Measurements from ENCODE around the gene SLC22A7. TPM values are rescaled to one million over a fixed set of nuclear protein-coding genes. Genes with fewer than 3 reads are reported as not detected.
A peak's percentile ranks its signal among the peaks of the same experiment; 100 is the strongest.

The SLC22A7 gene
- total RNA-seq, 1 experiment from 2014 or later: not detected

- Histone ChIP-seq H3K4me1 (ENCODE audit: insufficient read depth, low read length) (peaks cover 10% of the 10 kb centered on the region; the same call in 1 of the 2 replicates), H3K27me3 (ENCODE audit: insufficient read depth, low read length) (peaks cover 13% of the 10 kb centered on the region), H4K5ac (ENCODE audit: insufficient read length, low read depth, low read length) (no peak overlapping the region), H4K20me1 (ENCODE audit: control insufficient read depth, insufficient read depth, insufficient read length) (no peaks in the 10 kb centered on the region), H3K23ac (ENCODE audit: insufficient read length, low read depth, low read length) (no peak overlapping the region), H3K14ac (ENCODE audit: insufficient read depth, low read length) (no peak overlapping the region), H3K23me2 (ENCODE audit: insufficient read length, low read depth, low read length, poor library complexity, severe bottlenecking) (no peaks in the 10 kb centered on the region), H2BK15ac (ENCODE audit: low read depth, low read length) (no peak overlapping the region), H2BK20ac (ENCODE audit: low read depth, low read length, poor library complexity, severe bottlenecking) (no peak overlapping the region), H3K9ac (ENCODE audit: extremely low read depth, insufficient read length, low read length) (no peak overlapping the region), H2BK120ac (ENCODE audit: low read depth, low read length, poor library complexity, severe bottlenecking) (no peak overlapping the region), H3K4me2 (ENCODE audit: insufficient read depth, insufficient read length, low read length) (peak overlapping the region; percentile 12), H4K91ac (ENCODE audit: insufficient read length, low read depth, low read length) (no peak overlapping the region), H2BK12ac (ENCODE audit: insufficient read length, low read depth, low read length) (no peak overlapping the region), H4K8ac (replicated peaks; ENCODE audit: insufficient read length, low read depth, low read length) (no peak overlapping the region), H2AFZ (ENCODE audit: low read length) (no peak overlapping the region), H3K27ac (ENCODE audit: insufficient read length, low read depth, low read length) (no peak overlapping the region), H3K56ac (ENCODE audit: insufficient read length, low read depth, low read length) (no peak overlapping the region), H3K79me2 (ENCODE audit: insufficient read depth, low read length) (no peaks in the 10 kb centered on the region), H2AK5ac (ENCODE audit: insufficient read length, low read length) (no peak overlapping the region), H3T11ph (ENCODE audit: low read length) (no peak overlapping the region), H3K9me3 (ENCODE audit: control insufficient read depth, low read depth, low read length) (no peaks in the 10 kb centered on the region), H3K18ac (ENCODE audit: insufficient read length, low read depth, low read length) (no peak overlapping the region), H2BK5ac (ENCODE audit: insufficient read length, low read length) (no peak overlapping the region), H3K79me1 (ENCODE audit: insufficient read depth, low read depth, low read length, poor library complexity, severe bottlenecking) (no peaks in the 10 kb centered on the region), H3K4ac (ENCODE audit: low read depth, low read length) (no peak overlapping the region)
- Mint-ChIP-seq H3K27ac (no peak overlapping the region; a peak in 1 of 7 replicates), H3K36me3 (ENCODE audit: insufficient read depth in 1 of 3, low read depth in 3 of 3) (no peaks in the 10 kb centered on the region; a peak in 1 of 7 replicates), H3K27me3 (ENCODE audit: low read depth) (peaks cover 64% of the 10 kb centered on the region), H3K4me1 (peaks cover 30 to 44% of the 10 kb centered on the region in 2 experiments), H3K9me3 (no peaks in the 10 kb centered on the region; a peak in 1 of 5 replicates), H3K4me3 (peak overlapping the region; percentile 34 to 56; a peak in 3 of 5 replicates)
- no CpG with 5 or more reads among the region's 44 CpGs for WGBS (ENCODE audit: extremely low coverage, insufficient read length, low lambda C conversion rate)
- peak; percentile 38 for DNase-seq
- TF ChIP-seq CTCF (conservative IDR thresholded peaks at IDR 0.05): no peak
Measured at GRCh38 chr6:43269273-43270007, 28.6 kb upstream of the SLC22A7 start.

Measured in H9 (cell line).